ENCODE measurements around the gene OTOS.

The OTOS gene

DNA sequence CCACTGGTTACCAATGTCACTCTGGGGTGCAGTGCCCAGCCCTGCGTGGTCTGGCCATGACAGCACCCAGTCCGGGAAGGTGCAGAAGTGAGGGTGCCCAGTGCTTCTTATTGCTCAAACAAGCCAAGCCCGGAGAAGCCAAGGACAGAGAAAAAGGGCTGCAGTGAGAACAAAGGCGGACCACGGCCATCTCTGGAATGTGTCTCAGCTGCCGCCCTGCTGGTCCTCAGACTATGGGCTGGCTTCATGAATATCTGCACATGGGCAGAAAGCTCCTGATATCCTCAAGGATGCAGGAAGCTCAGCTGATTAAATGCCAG is 33.0 kb downstream of the OTOS start:
- in situ Hi-C loops (cut with MboI; ENCODE audit: low sequenced_read_pairs, unreplicated experiment) = no loop called here
- no peak for TF ChIP-seq CTCF (IDR thresholded peaks at IDR 0.05; ENCODE audit: borderline replicate concordance, control extremely low read depth, extremely low read depth, insufficient read depth, missing control alignments)
- no peak for DNase-seq (ENCODE audit: low spot score)

- in situ Hi-C loops (cut with MboI; ENCODE audit: low sequenced_read_pairs, unreplicated experiment) = no loop called here
- no peak for DNase-seq (ENCODE audit: low spot score)
- TF ChIP-seq CTCF (IDR thresholded peaks at IDR 0.05; ENCODE audit: borderline replicate concordance, control extremely low read depth, extremely low read depth, insufficient read depth, missing control alignments) = no peak
Measured at GRCh38 chr2:240106765-240107476, 33.5 kb downstream of the OTOS start.

DNA sequence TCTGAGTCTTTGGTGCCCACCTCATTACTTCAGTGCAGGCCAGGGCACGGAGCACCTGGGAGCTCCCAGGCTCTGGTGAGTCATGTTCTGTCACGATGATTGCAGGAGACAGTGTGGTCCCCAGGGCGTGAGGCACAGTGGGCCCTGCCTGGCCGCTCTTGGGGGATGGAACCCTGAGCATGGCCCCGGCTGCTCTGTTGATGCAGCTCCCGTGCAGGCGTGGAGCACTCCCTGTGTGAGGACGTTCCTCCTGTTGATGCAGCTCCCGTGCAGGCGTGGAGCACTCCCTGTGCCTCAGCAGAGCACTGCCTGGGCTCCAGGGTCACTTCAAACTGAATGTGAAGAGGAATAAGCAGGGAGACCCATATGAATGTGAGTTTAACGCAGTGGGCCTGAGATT is 34.5 kb downstream of the OTOS start:
- TF ChIP-seq CTCF (IDR thresholded peaks at IDR 0.05; ENCODE audit: borderline replicate concordance, control extremely low read depth, extremely low read depth, insufficient read depth, missing control alignments) = no peak
- in situ Hi-C loops (cut with MboI; ENCODE audit: low sequenced_read_pairs, unreplicated experiment) = no loop called here
- no peak for DNase-seq (ENCODE audit: low spot score)

- no peak for DNase-seq (ENCODE audit: low spot score)
- in situ Hi-C loops (cut with MboI; ENCODE audit: low sequenced_read_pairs, unreplicated experiment) = no loop called here
Measured at GRCh38 chr2:240103136-240103535, 37.3 kb downstream of the OTOS start.

GRCh38 chr2:240098349-240098748 is 42.1 kb downstream of the OTOS start:
- in situ Hi-C loops (cut with MboI; ENCODE audit: low sequenced_read_pairs, unreplicated experiment) = no loop called here
- no peak for TF ChIP-seq CTCF (IDR thresholded peaks at IDR 0.05; ENCODE audit: borderline replicate concordance, control extremely low read depth, extremely low read depth, insufficient read depth, missing control alignments)
- no peak for DNase-seq (ENCODE audit: low spot score)

More at GRCh38 chr2:240103136-240103535, 37.3 kb downstream of the OTOS start:
- TF ChIP-seq CTCF (IDR thresholded peaks at IDR 0.05; ENCODE audit: borderline replicate concordance, control extremely low read depth, extremely low read depth, insufficient read depth, missing control alignments) = no peak

DNA sequence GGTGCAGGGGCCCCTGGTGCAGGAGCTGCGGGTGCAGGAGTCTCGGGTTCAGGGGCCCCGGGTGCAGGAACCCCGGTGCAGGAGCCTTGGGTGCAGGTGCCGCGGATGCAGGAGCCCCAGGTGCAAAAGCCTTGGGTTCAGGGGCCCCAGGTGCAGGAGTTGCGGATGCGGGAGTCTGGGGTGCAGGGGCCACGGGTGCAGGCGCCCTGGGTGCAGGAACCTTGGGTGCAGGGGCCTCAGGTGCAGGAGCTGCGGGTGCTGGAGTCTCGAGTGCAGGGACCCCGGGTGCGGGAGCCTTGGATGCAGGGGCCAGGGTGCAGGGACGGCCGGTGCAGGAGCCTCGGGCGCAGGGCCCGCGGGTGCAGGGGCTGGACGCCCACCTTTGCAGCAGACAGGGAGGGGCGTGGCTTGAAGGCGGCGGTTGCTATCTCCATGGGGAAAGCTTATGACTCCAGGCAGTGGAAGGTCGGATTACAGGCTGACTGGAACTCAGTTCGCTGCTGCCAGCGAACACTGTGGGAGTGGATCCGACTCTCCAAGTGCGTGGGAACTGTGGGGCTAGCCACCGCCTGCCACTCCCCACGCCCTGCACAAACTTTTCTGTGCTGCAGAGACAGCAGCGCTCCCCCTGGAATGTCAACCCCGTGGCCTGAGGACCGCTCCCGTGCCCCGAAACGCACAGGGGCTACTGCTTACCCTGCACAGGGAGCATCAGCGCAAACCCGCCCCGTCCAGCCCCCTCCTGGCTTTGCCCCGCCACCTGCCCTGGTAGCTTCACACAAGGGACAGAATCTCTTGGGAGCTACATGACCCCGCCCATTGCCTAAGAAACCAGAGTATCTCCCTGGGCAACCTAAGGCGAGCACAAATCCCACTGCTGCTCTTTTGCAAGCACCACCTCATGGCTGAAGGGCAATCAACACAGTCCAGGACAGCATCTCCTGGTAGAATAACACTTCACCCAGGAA is 44.6 kb downstream of the OTOS start:
- in situ Hi-C loops (cut with MboI; ENCODE audit: low sequenced_read_pairs, unreplicated experiment) = no loop called here
- DNase-seq (ENCODE audit: low spot score) = no peak
- TF ChIP-seq CTCF (IDR thresholded peaks at IDR 0.05; ENCODE audit: borderline replicate concordance, control extremely low read depth, extremely low read depth, insufficient read depth, missing control alignments) = no peak
